Left ventricle myocardium inferior (tissue), 1 donor: Measurements from ENCODE around the gene SPECC1. TPM values are rescaled to one million over a fixed set of nuclear protein-coding genes. Genes with fewer than 3 reads are reported as not detected.

Experiments
- DNase-seq: peaks from one replicate; pipeline ENCODE4 v3.0.0-alpha.2; 2020
- H3K27ac ChIP-seq: fragments of 200-600 bp; replicated peaks from 2 replicates; pipeline ENCODE4 v1.8.0; 2021
- H3K27me3 ChIP-seq: fragments of 200-600 bp; 2 replicates; pipeline ENCODE4 v1.8.0; 2021; ENCODE audit warnings: low read depth
- H3K36me3 ChIP-seq: fragments of 200-600 bp; 2 replicates; pipeline ENCODE4 v1.8.0; 2021
- H3K4me1 ChIP-seq: fragments of 200-600 bp; 2 replicates; pipeline ENCODE4 v1.8.0; 2021
- H3K4me3 ChIP-seq: fragments of 200-600 bp; 2 replicates; pipeline ENCODE4 v1.8.0; 2021; ENCODE audit warnings: mild to moderate bottlenecking, moderate library complexity
- H3K9me3 ChIP-seq: fragments of 200-600 bp; replicated peaks from 2 replicates; pipeline ENCODE4 v1.8.0; 2021
- intact Hi-C: fragments of 100-400 bp; cut with micrococcal nuclease; formaldehyde crosslinking; loops from one replicate; pipeline ENCODE4 v1.11.0; 2022
- total RNA-seq: library from RNA; stranded (reverse); fragmentation: NEBNext Ultra II Directional; extraction: Animal tissue kit (Norgen Biotek cat#: 25700); gene quantifications from one replicate; pipeline ENCODE4 v1.2.1, GENCODE V29; 2021
- TF ChIP-seq, protein P1 (sequence below): fragments of 200-600 bp; IDR thresholded peaks from 2 replicates; pipeline ENCODE4 v1.8.0; 2021; ENCODE audit warnings: antibody characterized with exemption, mild to moderate bottlenecking, borderline replicate concordance
- donor health status: DM: no; HTN: yes; CAD: no; lungs with severe emphysema.

The SPECC1 gene
- total RNA-seq, 1 donor from 2014 or later: 10.6 TPM

DNA sequence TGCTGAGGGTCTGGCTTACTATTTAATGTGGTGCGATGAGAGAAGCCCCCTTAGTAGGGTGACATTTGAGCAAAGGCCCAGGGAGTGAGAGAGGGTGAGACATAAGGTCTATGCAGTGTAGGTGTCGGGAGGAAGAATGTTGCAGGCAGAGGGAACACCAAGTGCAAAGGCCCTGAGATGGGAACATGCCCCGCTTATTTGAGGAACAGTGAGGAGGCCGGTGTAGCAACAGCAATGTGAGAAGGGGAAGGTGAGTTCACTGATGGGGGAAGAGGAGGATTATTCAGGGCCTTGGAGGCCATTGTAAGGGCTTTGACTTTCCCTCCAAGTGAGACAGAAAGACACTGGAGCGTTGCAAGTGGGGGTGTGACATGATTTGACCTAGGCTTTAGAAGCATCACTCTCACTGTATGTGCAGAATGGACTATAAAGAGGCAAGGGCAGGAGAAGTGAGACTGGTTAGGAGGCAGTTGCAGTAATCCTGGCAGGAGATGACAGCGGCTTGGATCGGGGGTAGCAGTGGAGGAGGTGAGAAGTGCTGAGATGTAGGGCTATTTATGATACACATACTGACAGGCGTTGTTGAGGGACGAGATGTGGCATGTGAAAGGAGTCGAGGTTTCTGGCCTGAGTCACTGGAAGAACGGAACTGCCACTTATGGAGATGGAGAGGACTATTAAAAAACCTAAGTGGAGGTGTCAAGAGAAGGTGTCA, 145.3 kb downstream of the SPECC1 start:
- no peaks in the 10 kb centered on the region for H3K9me3 ChIP-seq
- peaks cover 35% of the 10 kb centered on the region for H3K27me3 ChIP-seq
- H3K4me3 ChIP-seq: no peak overlapping the region
- peaks cover 18% of the 10 kb centered on the region for H3K4me1 ChIP-seq
- DNase-seq: no peak
- H3K27ac ChIP-seq: no peak overlapping the region
- intact Hi-C loops: no loop called here
- no peaks in the 10 kb centered on the region for H3K36me3 ChIP-seq
- TF ChIP-seq, protein P1, sequence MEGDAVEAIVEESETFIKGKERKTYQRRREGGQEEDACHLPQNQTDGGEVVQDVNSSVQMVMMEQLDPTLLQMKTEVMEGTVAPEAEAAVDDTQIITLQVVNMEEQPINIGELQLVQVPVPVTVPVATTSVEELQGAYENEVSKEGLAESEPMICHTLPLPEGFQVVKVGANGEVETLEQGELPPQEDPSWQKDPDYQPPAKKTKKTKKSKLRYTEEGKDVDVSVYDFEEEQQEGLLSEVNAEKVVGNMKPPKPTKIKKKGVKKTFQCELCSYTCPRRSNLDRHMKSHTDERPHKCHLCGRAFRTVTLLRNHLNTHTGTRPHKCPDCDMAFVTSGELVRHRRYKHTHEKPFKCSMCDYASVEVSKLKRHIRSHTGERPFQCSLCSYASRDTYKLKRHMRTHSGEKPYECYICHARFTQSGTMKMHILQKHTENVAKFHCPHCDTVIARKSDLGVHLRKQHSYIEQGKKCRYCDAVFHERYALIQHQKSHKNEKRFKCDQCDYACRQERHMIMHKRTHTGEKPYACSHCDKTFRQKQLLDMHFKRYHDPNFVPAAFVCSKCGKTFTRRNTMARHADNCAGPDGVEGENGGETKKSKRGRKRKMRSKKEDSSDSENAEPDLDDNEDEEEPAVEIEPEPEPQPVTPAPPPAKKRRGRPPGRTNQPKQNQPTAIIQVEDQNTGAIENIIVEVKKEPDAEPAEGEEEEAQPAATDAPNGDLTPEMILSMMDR: no peak

DNA sequence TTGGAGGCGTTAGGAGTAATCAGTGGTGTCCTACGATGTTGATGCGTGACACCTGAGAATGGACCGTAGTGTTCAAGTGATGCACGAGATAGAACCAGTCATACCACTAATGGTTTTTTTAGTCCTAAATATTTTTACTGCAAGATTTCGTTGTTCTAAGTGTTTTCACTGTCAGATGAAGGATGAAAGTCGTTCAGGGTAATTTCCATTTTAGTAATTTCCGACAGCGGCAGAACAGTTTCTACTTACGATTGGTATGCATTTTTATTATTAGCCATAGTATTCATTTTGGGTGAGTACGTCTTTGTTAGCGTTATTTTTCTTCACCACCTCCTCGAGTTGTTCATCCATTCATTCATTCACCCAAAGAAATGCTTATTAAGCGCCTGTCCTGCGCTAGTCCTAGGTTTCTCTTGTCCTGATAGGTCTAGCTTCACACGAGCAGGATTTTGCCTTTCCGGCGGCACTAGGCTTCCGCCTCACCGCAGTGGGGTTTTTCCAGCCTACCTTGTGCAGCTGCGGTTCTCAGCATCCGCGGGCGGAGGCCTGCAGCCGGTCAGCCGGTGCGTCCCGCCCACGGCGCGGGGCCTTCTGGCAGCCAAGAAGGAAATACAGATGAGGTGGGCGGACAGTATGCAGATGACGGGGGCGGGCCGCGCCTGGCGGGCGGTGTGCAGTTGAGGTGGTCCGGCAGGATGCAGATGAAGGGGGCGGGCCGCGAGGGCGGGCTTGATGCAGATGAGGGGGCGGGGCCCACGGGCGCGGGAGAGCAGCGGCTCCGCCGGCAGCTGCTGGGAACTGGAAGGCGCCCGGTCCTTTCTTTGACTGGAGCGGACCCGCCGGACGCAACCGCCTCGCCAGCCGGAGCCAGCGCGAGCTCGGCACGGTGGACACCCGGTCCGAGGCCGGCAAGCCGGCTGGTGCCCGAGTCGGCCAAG, 146.4 kb downstream of the SPECC1 start:
- intact Hi-C loops: no loop called here
- Histone ChIP-seq H3K27me3 (peaks cover 35% of the 10 kb centered on the region), H3K9me3 (no peaks in the 10 kb centered on the region), H3K36me3 (no peaks in the 10 kb centered on the region), H3K27ac (no peak overlapping the region), H3K4me1 (peaks cover 18% of the 10 kb centered on the region), H3K4me3 (peak overlapping the region; percentile 74)
- TF ChIP-seq, protein P1: no peak
- DNase-seq: peak; percentile 97

DNA sequence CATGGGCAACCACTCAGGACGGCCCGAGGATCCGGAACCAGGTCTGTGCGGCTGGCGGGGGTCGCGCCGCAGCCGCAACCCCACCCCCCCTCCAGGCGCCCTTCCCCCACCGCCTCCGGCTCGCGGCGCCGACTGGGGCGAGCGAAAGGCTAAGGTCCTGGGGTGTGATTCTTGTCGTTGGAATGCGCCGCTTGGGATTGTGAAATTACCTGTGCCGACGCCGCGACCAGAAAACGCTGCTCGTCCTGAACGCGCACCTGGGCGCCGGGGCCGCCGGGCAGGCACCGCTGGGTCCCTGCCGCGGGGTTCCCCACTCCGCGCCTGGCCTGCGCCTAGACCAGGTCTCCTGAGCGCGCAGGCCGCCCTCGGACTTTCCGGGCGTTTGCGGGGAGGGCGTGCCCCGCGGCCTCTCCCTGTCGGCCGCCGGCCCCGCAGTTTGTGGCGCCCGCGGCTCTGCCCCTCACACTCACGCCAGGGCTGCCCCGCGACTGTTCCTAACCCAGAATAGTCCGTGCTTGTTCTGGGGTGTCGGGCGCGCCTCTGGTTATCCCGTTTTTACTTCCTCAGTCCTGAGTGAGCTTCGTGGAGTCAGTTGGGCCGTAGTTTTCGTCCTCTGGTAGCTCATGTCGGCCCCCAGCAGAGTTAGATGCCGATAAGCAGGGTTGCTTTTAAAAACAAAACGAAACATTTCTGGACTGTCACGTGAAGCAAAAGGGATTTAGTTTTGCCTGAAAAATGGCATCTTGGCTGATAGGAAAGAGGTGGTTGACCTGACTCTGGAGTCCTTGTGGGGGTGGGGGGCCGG, 147.2 kb downstream of the SPECC1 start:
- TF ChIP-seq, protein P1: no peak
- intact Hi-C loops: no loop called here
- DNase-seq: no peak
- Histone ChIP-seq H3K4me1 (peaks cover 18% of the 10 kb centered on the region), H3K4me3 (peak overlapping the region; percentile 74), H3K9me3 (no peaks in the 10 kb centered on the region), H3K27me3 (peaks cover 35% of the 10 kb centered on the region), H3K27ac (no peak overlapping the region), H3K36me3 (no peaks in the 10 kb centered on the region)

DNA sequence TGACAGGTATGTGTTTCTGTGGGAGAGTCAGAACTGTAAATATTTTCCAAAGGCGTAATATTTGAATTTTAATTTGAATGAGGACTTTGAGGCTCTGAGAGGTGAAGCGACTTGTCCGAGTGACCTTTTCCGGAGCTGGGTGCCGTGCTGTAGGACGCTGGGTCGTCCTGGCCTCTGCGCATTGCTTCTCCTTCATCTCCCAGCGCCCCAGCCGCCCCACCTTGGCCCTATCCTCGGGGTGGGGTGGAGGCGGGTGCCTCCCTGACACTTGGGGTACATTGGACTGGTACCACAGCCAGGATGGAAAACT, 147.8 kb downstream of the SPECC1 start:
- DNase-seq: no peak
- no peak overlapping the region for H3K27ac ChIP-seq
- TF ChIP-seq, protein P1: no peak
- peaks cover 18% of the 10 kb centered on the region for H3K4me1 ChIP-seq
- H3K9me3 ChIP-seq: no peaks in the 10 kb centered on the region
- no peaks in the 10 kb centered on the region for H3K36me3 ChIP-seq
- peak overlapping the region; percentile 74 for H3K4me3 ChIP-seq
- H3K27me3 ChIP-seq: peaks cover 35% of the 10 kb centered on the region
- intact Hi-C loops: no loop called here

DNA sequence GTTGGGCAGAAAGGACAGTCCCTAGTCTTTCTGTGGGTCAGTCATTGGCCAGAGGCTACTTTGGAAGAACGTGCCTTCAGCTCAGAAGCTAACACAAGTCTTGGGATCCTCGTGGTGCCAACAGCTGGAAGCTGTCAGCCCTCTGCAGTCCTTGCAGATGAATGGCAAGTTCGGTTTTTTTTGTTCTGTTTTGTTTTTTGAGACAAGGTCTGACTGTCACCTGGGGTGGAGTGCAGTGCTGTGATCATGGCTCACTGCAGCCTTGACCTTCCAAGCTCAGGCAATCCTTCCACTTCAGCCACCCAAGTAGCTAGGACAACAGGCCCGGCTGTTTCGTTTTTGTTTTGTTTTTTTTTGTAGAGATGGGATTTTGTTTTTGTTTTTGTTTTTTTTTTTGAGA, 149.4 kb downstream of the SPECC1 start:
- no peak for DNase-seq
- TF ChIP-seq, protein P1: no peak
- peaks cover 26% of the 10 kb centered on the region for H3K27me3 ChIP-seq
- H3K4me1 ChIP-seq: peaks cover 18% of the 10 kb centered on the region
- no peak overlapping the region for H3K27ac ChIP-seq
- H3K36me3 ChIP-seq: no peaks in the 10 kb centered on the region
- no peaks in the 10 kb centered on the region for H3K9me3 ChIP-seq
- intact Hi-C loops: no loop called here
- no peak overlapping the region for H3K4me3 ChIP-seq
